BLaER1 (cell line): Measurements from ENCODE around the gene RET.

Experiments
- H3K27ac ChIP-seq: shearing (Covaris generic); formaldehyde crosslinking; 2 replicates; pipeline ENCODE4 v1.8.1; 2022
- H3K27me3 ChIP-seq: shearing (Covaris generic); formaldehyde crosslinking; 2 replicates; pipeline ENCODE4 v1.8.1; 2022
- H3K36me3 ChIP-seq: shearing (Covaris generic); formaldehyde crosslinking; 2 replicates; pipeline ENCODE4 v1.8.1; 2022
- H3K4me1 ChIP-seq: shearing (Covaris generic); formaldehyde crosslinking; 2 replicates; pipeline ENCODE4 v1.8.1; 2022
- H3K4me2 ChIP-seq: shearing (Covaris generic); formaldehyde crosslinking; 2 replicates; pipeline ENCODE4 v1.8.1; 2022
- H3K4me3 ChIP-seq: shearing (Covaris generic); formaldehyde crosslinking; 2 replicates; pipeline ENCODE4 v1.8.1; 2022
- H3K9ac ChIP-seq: shearing (Covaris generic); formaldehyde crosslinking; 2 replicates; pipeline ENCODE4 v1.8.1; 2022
- H3K9me3 ChIP-seq: shearing (Covaris generic); formaldehyde crosslinking; 2 replicates; pipeline ENCODE4 v1.8.1; 2022
- H4K20me1 ChIP-seq: shearing (Covaris generic); formaldehyde crosslinking; 2 replicates; pipeline ENCODE4 v1.8.1; 2022
- Cebpa-rat ChIP-seq: shearing (Covaris generic); IDR thresholded peaks from 2 replicates; pipeline ENCODE4 v1.8.1; 2022

RET gene

GRCh38 chr10:43076876-43077420 lies at the start of gene RET:
RET (plus strand) TSS chr10:43077069; CDS start chr10:43077259, 190 bp downstream.
- Histone ChIP-seq H3K4me3 (peak within 1 kb of the TSS; percentile 64), H3K36me3 (no peaks in the 10 kb centered on the region), H3K9ac (no peak within 1 kb of the TSS), H3K4me1 (peaks cover 46% of the 10 kb centered on the region), H3K27ac (no peak within 1 kb of the TSS), H3K4me2 (peak within 1 kb of the TSS; percentile 94), H3K27me3 (peaks cover 46% of the 10 kb centered on the region), H4K20me1 (peaks cover 12% of the 10 kb centered on the region; the same call in 1 of the 2 replicates), H3K9me3 (no peaks in the 10 kb centered on the region)
- no peak for TF ChIP-seq Cebpa-rat

- Histone ChIP-seq H3K27ac (peak overlapping the region; percentile 45; the same call in 1 of the 2 replicates), H3K4me2 (peak overlapping the region; percentile 81), H3K27me3 (no peaks in the 10 kb centered on the region), H4K20me1 (no peaks in the 10 kb centered on the region), H3K9ac (no peak overlapping the region), H3K36me3 (no peaks in the 10 kb centered on the region), H3K9me3 (peaks cover 23% of the 10 kb centered on the region), H3K4me1 (peaks cover 33% of the 10 kb centered on the region), H3K4me3 (no peak overlapping the region)
- no peak for TF ChIP-seq Cebpa-rat
Observed at GRCh38 chr10:43027331-43027955, 49.4 kb upstream of the RET start.

GRCh38 chr10:43028143-43028542 lies 48.7 kb upstream of the RET start:
- Histone ChIP-seq H3K4me2 (peak overlapping the region; percentile 81), H3K4me3 (no peak overlapping the region), H3K36me3 (no peaks in the 10 kb centered on the region), H3K27me3 (no peaks in the 10 kb centered on the region), H3K27ac (no peak overlapping the region), H3K4me1 (peaks cover 33% of the 10 kb centered on the region), H3K9ac (no peak overlapping the region), H4K20me1 (no peaks in the 10 kb centered on the region), H3K9me3 (peaks cover 30% of the 10 kb centered on the region)
- TF ChIP-seq Cebpa-rat, result no peak

- H3K4me2 ChIP-seq, result no peak overlapping the region
- no peak overlapping the region for H3K27ac ChIP-seq
- TF ChIP-seq Cebpa-rat, result no peak
- H3K4me3 ChIP-seq, result no peak overlapping the region
- peaks cover 35% of the 10 kb centered on the region for H3K9me3 ChIP-seq
- peaks cover 33% of the 10 kb centered on the region for H3K4me1 ChIP-seq
- H3K36me3 ChIP-seq, result no peaks in the 10 kb centered on the region
- H4K20me1 ChIP-seq, result no peaks in the 10 kb centered on the region
- H3K9ac ChIP-seq, result no peak overlapping the region
- H3K27me3 ChIP-seq, result no peaks in the 10 kb centered on the region
Observed at GRCh38 chr10:43029043-43029442, 47.8 kb upstream of the RET start.

GRCh38 chr10:43032613-43033012 lies 44.3 kb upstream of the RET start:
- TF ChIP-seq Cebpa-rat, result no peak
- no peaks in the 10 kb centered on the region for H4K20me1 ChIP-seq
- no peak overlapping the region for H3K4me2 ChIP-seq
- H3K9me3 ChIP-seq, result peaks cover 44% of the 10 kb centered on the region
- no peaks in the 10 kb centered on the region for H3K27me3 ChIP-seq
- no peak overlapping the region for H3K9ac ChIP-seq
- no peak overlapping the region for H3K27ac ChIP-seq
- H3K4me1 ChIP-seq, result peaks cover 35% of the 10 kb centered on the region
- no peaks in the 10 kb centered on the region for H3K36me3 ChIP-seq
- H3K4me3 ChIP-seq, result no peak overlapping the region

- Histone ChIP-seq H3K9ac (no peak overlapping the region), H3K27ac (no peak overlapping the region), H3K27me3 (no peaks in the 10 kb centered on the region), H3K36me3 (no peaks in the 10 kb centered on the region), H3K4me2 (peak overlapping the region; percentile 50), H3K4me3 (no peak overlapping the region), H3K4me1 (peaks cover 57% of the 10 kb centered on the region), H4K20me1 (no peaks in the 10 kb centered on the region), H3K9me3 (peaks cover 37% of the 10 kb centered on the region)
- no peak for TF ChIP-seq Cebpa-rat
Observed at GRCh38 chr10:43035800-43036199, 41.1 kb upstream of the RET start.

GRCh38 chr10:43036481-43037428 lies 40.1 kb upstream of the RET start:
- Histone ChIP-seq H3K27ac (peak overlapping the region; percentile 83), H4K20me1 (no peaks in the 10 kb centered on the region), H3K27me3 (no peaks in the 10 kb centered on the region), H3K36me3 (no peaks in the 10 kb centered on the region), H3K9me3 (peaks cover 27% of the 10 kb centered on the region), H3K4me2 (peak overlapping the region; percentile 97), H3K4me1 (peaks cover 66% of the 10 kb centered on the region), H3K4me3 (no peak overlapping the region), H3K9ac (no peak overlapping the region)
- no peak for TF ChIP-seq Cebpa-rat

- Histone ChIP-seq H3K27ac (peak overlapping the region; percentile 83), H3K9me3 (peaks cover 20% of the 10 kb centered on the region), H4K20me1 (no peaks in the 10 kb centered on the region), H3K4me1 (peaks cover 73% of the 10 kb centered on the region), H3K36me3 (no peaks in the 10 kb centered on the region), H3K4me2 (peak overlapping the region; percentile 97), H3K27me3 (no peaks in the 10 kb centered on the region), H3K4me3 (no peak overlapping the region), H3K9ac (no peak overlapping the region)
- TF ChIP-seq Cebpa-rat, result no peak
Observed at GRCh38 chr10:43037440-43037839, 39.4 kb upstream of the RET start.

GRCh38 chr10:43037942-43038782 lies 38.7 kb upstream of the RET start:
- peaks cover 80% of the 10 kb centered on the region for H3K4me1 ChIP-seq
- no peaks in the 10 kb centered on the region for H3K36me3 ChIP-seq
- peak overlapping the region; percentile 63 for H3K9ac ChIP-seq
- no peaks in the 10 kb centered on the region for H4K20me1 ChIP-seq
- H3K9me3 ChIP-seq, result peaks cover 13% of the 10 kb centered on the region
- peak overlapping the region; percentile 97 for H3K4me2 ChIP-seq
- peak overlapping the region; percentile 83 for H3K27ac ChIP-seq
- H3K27me3 ChIP-seq, result no peaks in the 10 kb centered on the region
- no peak for TF ChIP-seq Cebpa-rat
- no peak overlapping the region for H3K4me3 ChIP-seq
